ENCODE data around the gene UHRF2. TPM values are rescaled to one million over a fixed set of nuclear protein-coding genes. Genes with fewer than 3 reads are reported as not detected.

Gene UHRF2
- total RNA-seq, 1 experiment from 2014 or later, result 53.8 TPM

GRCh38 chr9:6549106-6549800 lies 136.3 kb downstream of the UHRF2 start:
- Histone ChIP-seq H3K27ac (no peak overlapping the region), H3K36me3 (no peaks in the 10 kb centered on the region), H3K4me3 (peak overlapping the region; percentile 50), H3K9me3 (replicated peaks) (no peaks in the 10 kb centered on the region), H3K4me1 (peaks cover 28% of the 10 kb centered on the region), H3K27me3 (no peaks in the 10 kb centered on the region)
- DNase-seq, result peak; percentile 72 to 77

GRCh38 chr9:6551136-6551535 lies 138.1 kb downstream of the UHRF2 start:
- H3K27ac ChIP-seq, result no peak overlapping the region
- H3K36me3 ChIP-seq, result no peaks in the 10 kb centered on the region
- no peaks in the 10 kb centered on the region for H3K9me3 ChIP-seq (replicated peaks)
- H3K27me3 ChIP-seq, result no peaks in the 10 kb centered on the region
- H3K4me3 ChIP-seq, result no peak overlapping the region
- peak in 1 of 2 experiments; percentile 20 for DNase-seq
- peaks cover 28% of the 10 kb centered on the region for H3K4me1 ChIP-seq

GRCh38 chr9:6552033-6552432 lies 139.0 kb downstream of the UHRF2 start:
- Histone ChIP-seq H3K36me3 (no peaks in the 10 kb centered on the region), H3K4me3 (no peak overlapping the region), H3K27ac (no peak overlapping the region), H3K4me1 (peaks cover 28% of the 10 kb centered on the region), H3K9me3 (replicated peaks) (no peaks in the 10 kb centered on the region), H3K27me3 (no peaks in the 10 kb centered on the region)
- DNase-seq, result peak; percentile 85 to 92

- H3K27ac ChIP-seq, result no peak overlapping the region
- H3K4me3 ChIP-seq, result no peak overlapping the region
- H3K36me3 ChIP-seq, result no peaks in the 10 kb centered on the region
- peak in 1 of 2 experiments; percentile 16 for DNase-seq
- no peaks in the 10 kb centered on the region for H3K9me3 ChIP-seq (replicated peaks)
- H3K4me1 ChIP-seq, result peaks cover 28% of the 10 kb centered on the region
- H3K27me3 ChIP-seq, result no peaks in the 10 kb centered on the region
These were observed 139.6 kb downstream of the UHRF2 start for GRCh38 chr9:6552498-6553121.

- DNase-seq, result no peak
- H3K9me3 ChIP-seq (replicated peaks), result no peaks in the 10 kb centered on the region
- no peaks in the 10 kb centered on the region for H3K36me3 ChIP-seq
- H3K4me3 ChIP-seq, result no peak overlapping the region
- peaks cover 23% of the 10 kb centered on the region for H3K4me1 ChIP-seq
- no peak overlapping the region for H3K27ac ChIP-seq
- no peaks in the 10 kb centered on the region for H3K27me3 ChIP-seq
These were observed 140.9 kb downstream of the UHRF2 start for GRCh38 chr9:6553866-6554265.

Other genes with a start within 250 kb of the UHRF2 start
- 0.05 and 0.10 TPM in 2 replicates for gene IL33, start 197.4 kb upstream of the UHRF2 start, total RNA-seq (2014; rRNA removed; shearing (Covaris generic))
- gene TPD52L3, start 84.8 kb upstream of the UHRF2 start, total RNA-seq (2014; rRNA removed; shearing (Covaris generic)), result not detected in 2 replicates
- gene GLDC, start 232.5 kb downstream of the UHRF2 start, total RNA-seq (2014; rRNA removed; shearing (Covaris generic)), result not detected in 2 replicates